Measurements from ENCODE around the gene SLC19A3.

SLC19A3 gene

GRCh38 chr2:227653419-227653818 is 64.4 kb downstream of the SLC19A3 start:
- peak; percentile 71 for DNase-seq (ENCODE audit: low read depth)

GRCh38 chr2:227643990-227644551 is 73.8 kb downstream of the SLC19A3 start:
- DNase-seq (ENCODE audit: low read depth), result no peak

More at GRCh38 chr2:227653419-227653818, 64.4 kb downstream of the SLC19A3 start:
- no peak overlapping the region for H3K4me3 ChIP-seq (ENCODE audit: low read depth, low read length)

GRCh38 chr2:227642656-227643055 is 75.2 kb downstream of the SLC19A3 start:
- H3K4me3 ChIP-seq (ENCODE audit: low read depth, low read length), result no peak overlapping the region
- no peak for DNase-seq (ENCODE audit: low read depth)

More at GRCh38 chr2:227643990-227644551, 73.8 kb downstream of the SLC19A3 start:
- no peak overlapping the region for H3K4me3 ChIP-seq (ENCODE audit: low read depth, low read length)

- no peak overlapping the region for H3K4me3 ChIP-seq (ENCODE audit: low read depth, low read length)
- no peak for DNase-seq (ENCODE audit: low read depth)
Measured at GRCh38 chr2:227634201-227634600, 83.6 kb downstream of the SLC19A3 start.

Measured in skeletal muscle cell (primary cell).